Endothelial cell (in vitro differentiated cells): ENCODE measurements around the gene TBC1D12. TPM values are rescaled to one million over a fixed set of nuclear protein-coding genes. Genes with fewer than 3 reads are reported as not detected.
A peak's percentile ranks its signal among the peaks of the same experiment; 100 is the strongest.

Source experiments
- DNase-seq: peaks from one replicate; pipeline ENCODE4 v3.0.0; 2021; ENCODE audit warnings: low spot score
- H3K27ac Mint-ChIP-seq: one replicate; pipeline ENCODE4 v1.8.0; 2021; ENCODE audit warnings: mixed read lengths, inconsistent platforms; ENCODE audit not compliant: unreplicated experiment
- H3K27me3 Mint-ChIP-seq: one replicate; pipeline ENCODE4 v1.8.0; 2021; ENCODE audit warnings: mild to moderate bottlenecking, moderate library complexity, mixed read lengths, inconsistent platforms; ENCODE audit not compliant: unreplicated experiment
- H3K36me3 Mint-ChIP-seq: one replicate; pipeline ENCODE4 v1.8.0; 2021; ENCODE audit warnings: mild to moderate bottlenecking, low read depth, mixed read lengths, inconsistent platforms; ENCODE audit not compliant: unreplicated experiment
- H3K4me1 Mint-ChIP-seq: one replicate; pipeline ENCODE4 v1.8.0; 2021; ENCODE audit warnings: mild to moderate bottlenecking, mixed read lengths, inconsistent platforms; ENCODE audit not compliant: unreplicated experiment
- H3K4me3 Mint-ChIP-seq: one replicate; pipeline ENCODE4 v1.8.0; 2021; ENCODE audit warnings: mild to moderate bottlenecking, mixed read lengths, inconsistent platforms; ENCODE audit not compliant: unreplicated experiment
- H3K9me3 Mint-ChIP-seq: one replicate; pipeline ENCODE4 v1.8.0; 2021; ENCODE audit warnings: mixed read lengths, inconsistent platforms; ENCODE audit not compliant: unreplicated experiment
- long read RNA-seq: library from polyadenylated mRNA; unstranded; transcript quantifications from one replicate; pipeline ENCODE4 v2.0.0, GENCODE V29; 2020; ENCODE audit not compliant: unreplicated experiment
- total RNA-seq: library from RNA; stranded (reverse); fragmentation: NEBNext Ultra II Directional; extraction: Animal tissue kit (Norgen Biotek cat#: 25700); gene quantifications from one replicate; pipeline ENCODE4 v1.2.1, GENCODE V29; 2021; ENCODE audit not compliant: unreplicated experiment
- TF ChIP-seq, protein P1 (sequence below): fragments of 200-600 bp; sonication (generic); IDR thresholded peaks from one replicate; pipeline ENCODE4 v1.5.0; 2021; ENCODE audit warnings: antibody characterized with exemption; ENCODE audit not compliant: unreplicated experiment

TBC1D12 gene
- 9.3 TPM for total RNA-seq
- long read RNA-seq, partial matches to known transcripts = 2 of 3 reads
- long read RNA-seq, other reads (novel, unspliced or antisense) = 1 of 3 reads

DNA sequence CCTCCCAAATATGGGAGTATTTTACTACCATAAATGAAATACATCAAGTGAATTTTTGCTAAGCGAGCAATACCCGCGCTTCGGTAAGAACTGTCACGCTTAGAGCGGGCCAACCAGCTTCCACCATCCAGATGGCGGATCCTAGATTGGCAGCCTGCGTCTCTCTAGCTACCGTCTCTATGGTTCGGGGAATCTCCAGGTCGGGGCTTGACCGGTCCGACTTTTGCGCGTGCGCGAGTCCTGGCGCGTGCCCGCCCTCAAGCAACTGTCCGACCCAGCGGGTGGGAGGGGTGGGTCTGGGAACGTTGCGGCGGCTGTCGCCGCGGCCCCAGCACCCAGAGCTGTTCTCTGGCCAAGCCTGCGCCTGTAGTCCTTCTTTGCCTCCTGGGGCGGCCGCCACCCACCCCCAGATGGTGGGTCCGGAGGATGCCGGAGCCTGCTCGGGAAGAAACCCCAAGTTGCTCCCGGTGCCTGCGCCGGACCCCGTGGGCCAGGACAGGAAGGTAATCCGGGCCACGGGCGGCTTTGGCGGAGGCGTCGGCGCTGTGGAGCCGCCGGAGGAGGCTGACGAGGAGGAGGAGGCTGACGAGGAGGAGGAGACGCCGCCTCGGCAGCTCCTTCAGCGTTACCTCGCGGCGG is at the start of gene TBC1D12:
Gene TBC1D12 (plus strand): TSS at position 338 of the 639 bp plus-strand sequence. CDS start 73 bp downstream, at position 411.
- H3K9me3 Mint-ChIP-seq = no peaks in the 10 kb centered on the region

DNA sequence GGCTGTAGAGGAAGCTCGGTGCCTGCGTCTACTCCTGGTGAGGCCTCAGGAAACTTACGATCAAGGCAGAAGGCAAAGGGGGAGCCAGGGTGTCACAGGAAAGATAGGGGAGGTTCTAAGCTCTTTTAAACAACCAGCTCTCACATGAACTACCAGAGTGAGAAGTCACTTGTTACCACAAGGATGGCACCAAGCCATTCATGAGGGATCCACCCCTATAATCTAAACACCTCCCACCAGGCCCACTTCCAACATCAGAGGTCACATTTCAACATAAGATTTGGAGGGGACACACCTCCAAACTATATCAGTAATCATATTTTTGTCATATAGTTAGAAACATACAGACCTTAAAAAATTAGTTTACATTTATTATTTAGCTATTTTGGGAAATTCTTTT is 49.0 kb upstream of the TBC1D12 start:
- H3K36me3 Mint-ChIP-seq = peaks cover 10% of the 10 kb centered on the region
- H3K9me3 Mint-ChIP-seq = no peaks in the 10 kb centered on the region
- TF ChIP-seq, protein P1, sequence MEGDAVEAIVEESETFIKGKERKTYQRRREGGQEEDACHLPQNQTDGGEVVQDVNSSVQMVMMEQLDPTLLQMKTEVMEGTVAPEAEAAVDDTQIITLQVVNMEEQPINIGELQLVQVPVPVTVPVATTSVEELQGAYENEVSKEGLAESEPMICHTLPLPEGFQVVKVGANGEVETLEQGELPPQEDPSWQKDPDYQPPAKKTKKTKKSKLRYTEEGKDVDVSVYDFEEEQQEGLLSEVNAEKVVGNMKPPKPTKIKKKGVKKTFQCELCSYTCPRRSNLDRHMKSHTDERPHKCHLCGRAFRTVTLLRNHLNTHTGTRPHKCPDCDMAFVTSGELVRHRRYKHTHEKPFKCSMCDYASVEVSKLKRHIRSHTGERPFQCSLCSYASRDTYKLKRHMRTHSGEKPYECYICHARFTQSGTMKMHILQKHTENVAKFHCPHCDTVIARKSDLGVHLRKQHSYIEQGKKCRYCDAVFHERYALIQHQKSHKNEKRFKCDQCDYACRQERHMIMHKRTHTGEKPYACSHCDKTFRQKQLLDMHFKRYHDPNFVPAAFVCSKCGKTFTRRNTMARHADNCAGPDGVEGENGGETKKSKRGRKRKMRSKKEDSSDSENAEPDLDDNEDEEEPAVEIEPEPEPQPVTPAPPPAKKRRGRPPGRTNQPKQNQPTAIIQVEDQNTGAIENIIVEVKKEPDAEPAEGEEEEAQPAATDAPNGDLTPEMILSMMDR = no peak
- no peak overlapping the region for H3K4me3 Mint-ChIP-seq
- no peak for DNase-seq
- no peaks in the 10 kb centered on the region for H3K4me1 Mint-ChIP-seq
- H3K27ac Mint-ChIP-seq = no peak overlapping the region
- no peaks in the 10 kb centered on the region for H3K27me3 Mint-ChIP-seq

More for the DNA sequence above, at the start of gene TBC1D12:
- Mint-ChIP-seq H3K27me3 (peaks cover 11% of the 10 kb centered on the region), H3K36me3 (peaks cover 7% of the 10 kb centered on the region), H3K27ac (peak within 1 kb of the TSS; percentile 38), H3K4me3 (peak within 1 kb of the TSS; percentile 87), H3K4me1 (peaks cover 2% of the 10 kb centered on the region)
- TF ChIP-seq, protein P1 = no peak
- peak; percentile 93 for DNase-seq

DNA sequence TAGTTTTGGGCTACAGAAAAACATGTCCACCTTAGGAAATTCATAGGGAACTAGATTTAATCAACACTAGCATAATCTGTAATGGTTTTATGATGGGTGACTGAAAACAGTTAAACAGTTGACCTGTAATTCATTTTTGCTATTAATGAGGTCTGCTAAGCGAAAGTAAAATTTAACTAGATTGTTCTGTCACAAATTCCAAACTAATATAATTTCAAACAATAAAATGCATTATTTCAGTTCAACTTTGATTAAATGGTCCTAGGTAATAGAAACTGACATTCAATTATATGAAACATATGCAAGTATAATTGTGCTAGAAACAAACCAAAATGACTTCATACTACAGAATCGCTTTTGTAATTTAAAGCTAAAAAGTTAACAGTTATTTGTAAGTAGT is 46.5 kb upstream of the TBC1D12 start:
- Mint-ChIP-seq H3K36me3 (peaks cover 13% of the 10 kb centered on the region), H3K9me3 (no peaks in the 10 kb centered on the region), H3K4me3 (no peak overlapping the region), H3K4me1 (no peaks in the 10 kb centered on the region), H3K27me3 (no peaks in the 10 kb centered on the region), H3K27ac (no peak overlapping the region)
- no peak for DNase-seq
- TF ChIP-seq, protein P1 = no peak

DNA sequence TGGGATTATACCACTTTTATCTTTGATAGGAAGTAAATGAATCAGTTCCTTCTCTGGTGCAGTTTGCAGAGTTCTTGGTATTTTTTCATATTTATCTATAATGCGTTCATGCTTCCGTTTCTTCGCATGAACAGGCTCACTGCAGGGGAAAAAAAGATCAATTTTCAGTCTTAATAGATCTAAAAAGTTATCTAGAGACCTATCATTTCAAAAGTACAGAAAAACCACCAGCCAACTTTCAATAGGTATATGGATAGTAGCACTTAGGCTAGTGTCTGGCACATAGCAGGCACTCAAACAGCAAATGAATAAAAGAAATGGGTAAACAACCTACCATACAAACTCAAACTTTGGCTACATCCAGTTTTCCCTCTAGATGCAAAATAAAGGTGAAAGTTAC is 45.1 kb upstream of the TBC1D12 start:
- no peaks in the 10 kb centered on the region for H3K4me1 Mint-ChIP-seq
- peaks cover 13% of the 10 kb centered on the region for H3K36me3 Mint-ChIP-seq
- no peaks in the 10 kb centered on the region for H3K27me3 Mint-ChIP-seq
- no peak overlapping the region for H3K4me3 Mint-ChIP-seq
- no peak for DNase-seq
- no peaks in the 10 kb centered on the region for H3K9me3 Mint-ChIP-seq
- H3K27ac Mint-ChIP-seq = no peak overlapping the region
- TF ChIP-seq, protein P1 = no peak

DNA sequence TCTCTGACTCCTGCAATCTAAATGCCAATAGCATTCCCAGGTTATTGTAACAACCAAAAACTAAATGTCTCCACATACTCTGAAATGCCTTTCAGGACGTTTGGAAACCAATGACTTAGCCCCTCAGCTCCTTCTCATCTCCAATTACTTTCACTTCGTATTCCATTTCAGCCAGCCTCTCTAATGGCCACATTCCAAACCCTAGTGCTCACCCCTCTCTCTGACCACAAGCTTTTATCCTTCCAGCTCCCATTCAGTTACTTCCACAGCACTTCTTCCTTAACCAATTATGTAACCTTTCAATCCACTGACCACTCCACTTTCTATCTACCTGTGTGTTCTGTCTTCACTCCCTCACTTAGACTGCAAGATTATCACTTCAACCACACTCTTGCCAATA is 43.9 kb upstream of the TBC1D12 start:
- H3K4me3 Mint-ChIP-seq = no peak overlapping the region

More for the DNA sequence above, 43.9 kb upstream of the TBC1D12 start:
- H3K27ac Mint-ChIP-seq = no peak overlapping the region
- H3K27me3 Mint-ChIP-seq = no peaks in the 10 kb centered on the region
- TF ChIP-seq, protein P1 = no peak
- no peaks in the 10 kb centered on the region for H3K9me3 Mint-ChIP-seq
- H3K36me3 Mint-ChIP-seq = peaks cover 10% of the 10 kb centered on the region
- no peaks in the 10 kb centered on the region for H3K4me1 Mint-ChIP-seq
- no peak for DNase-seq
